ENCODE measurements around the gene STK11IP. TPM values are rescaled to one million over a fixed set of nuclear protein-coding genes. Genes with fewer than 3 reads are reported as not detected.

The STK11IP gene
- polyA plus RNA-seq, 3 donors from 2014 or later, result 12.6 to 18.4 (median 16.6) TPM

- H3K4me1 Mint-ChIP-seq, result peaks cover 4 to 6% of the 10 kb centered on the region in 2 donors
- peaks cover 0 to 2% (median 0%) of the 10 kb centered on the region in 6 donors for H3K9me3 Mint-ChIP-seq
- no peaks in the 10 kb centered on the region for H3K36me3 Mint-ChIP-seq
- no peak for DNase-seq
- H3K27me3 Mint-ChIP-seq (ENCODE audit: low read depth in 3 of 3), result peaks cover 1 to 17% (median 6%) of the 10 kb centered on the region in 3 donors
- H3K4me3 Mint-ChIP-seq, result no peak overlapping the region
- no peak overlapping the region for H3K27ac Mint-ChIP-seq
Observed at GRCh38 chr2:219557791-219558785, 39.6 kb upstream of the STK11IP start.

GRCh38 chr2:219559156-219559915, 38.3 kb upstream of the STK11IP start:
- Mint-ChIP-seq H3K36me3 (no peaks in the 10 kb centered on the region), H3K9me3 (peaks cover 0 to 2% (median 0%) of the 10 kb centered on the region in 6 donors), H3K27me3 (ENCODE audit: low read depth in 3 of 3) (peaks cover 3 to 9% (median 6%) of the 10 kb centered on the region in 3 donors), H3K4me3 (no peak overlapping the region), H3K4me1 (no peaks in the 10 kb centered on the region), H3K27ac (no peak overlapping the region)
- no peak for DNase-seq

GRCh38 chr2:219560037-219560892, 37.4 kb upstream of the STK11IP start:
- no peaks in the 10 kb centered on the region for H3K36me3 Mint-ChIP-seq
- no peak overlapping the region for H3K27ac Mint-ChIP-seq
- H3K4me3 Mint-ChIP-seq, result no peak overlapping the region
- peak in 2 of 3 donors; percentile 19 to 23 for DNase-seq
- no peaks in the 10 kb centered on the region for H3K4me1 Mint-ChIP-seq
- peaks cover 0 to 2% (median 0%) of the 10 kb centered on the region in 6 donors for H3K9me3 Mint-ChIP-seq
- peaks cover 5 to 7% (median 6%) of the 10 kb centered on the region in 3 donors for H3K27me3 Mint-ChIP-seq (ENCODE audit: low read depth in 3 of 3)

GRCh38 chr2:219560893-219561178, 36.8 kb upstream of the STK11IP start:
- Mint-ChIP-seq H3K4me1 (no peaks in the 10 kb centered on the region), H3K4me3 (no peak overlapping the region), H3K36me3 (no peaks in the 10 kb centered on the region), H3K27me3 (ENCODE audit: low read depth in 3 of 3) (peaks cover 3 to 7% (median 6%) of the 10 kb centered on the region in 3 donors), H3K9me3 (peaks cover 0 to 2% (median 0%) of the 10 kb centered on the region in 6 donors), H3K27ac (no peak overlapping the region)
- no peak for DNase-seq

- no peak overlapping the region for H3K27ac Mint-ChIP-seq
- H3K4me3 Mint-ChIP-seq, result no peak overlapping the region
- no peaks in the 10 kb centered on the region for H3K4me1 Mint-ChIP-seq
- H3K36me3 Mint-ChIP-seq, result no peaks in the 10 kb centered on the region
- peaks cover 3 to 10% (median 6%) of the 10 kb centered on the region in 3 donors for H3K27me3 Mint-ChIP-seq (ENCODE audit: low read depth in 3 of 3)
- DNase-seq, result no peak
- peaks cover 0 to 2% (median 0%) of the 10 kb centered on the region in 6 donors for H3K9me3 Mint-ChIP-seq
Observed at GRCh38 chr2:219561179-219562048, 36.2 kb upstream of the STK11IP start.

- H3K27me3 Mint-ChIP-seq (ENCODE audit: low read depth in 3 of 3), result peaks cover 3 to 10% (median 6%) of the 10 kb centered on the region in 3 donors
- H3K9me3 Mint-ChIP-seq, result peaks cover 0 to 2% (median 0%) of the 10 kb centered on the region in 6 donors
- no peak for DNase-seq
- H3K4me3 Mint-ChIP-seq, result no peak overlapping the region
- no peak overlapping the region for H3K27ac Mint-ChIP-seq
- no peaks in the 10 kb centered on the region for H3K36me3 Mint-ChIP-seq
- H3K4me1 Mint-ChIP-seq, result no peaks in the 10 kb centered on the region
Observed at GRCh38 chr2:219562049-219563020, 35.3 kb upstream of the STK11IP start.

- Mint-ChIP-seq H3K4me1 (no peaks in the 10 kb centered on the region), H3K4me3 (no peak overlapping the region), H3K36me3 (no peaks in the 10 kb centered on the region), H3K27me3 (ENCODE audit: low read depth in 3 of 3) (peaks cover 5 to 10% (median 6%) of the 10 kb centered on the region in 3 donors), H3K9me3 (peaks cover 0 to 2% (median 0%) of the 10 kb centered on the region in 6 donors), H3K27ac (no peak overlapping the region)
- DNase-seq, result no peak
Observed at GRCh38 chr2:219563271-219563928, 34.3 kb upstream of the STK11IP start.

GRCh38 chr2:219565130-219566080, 32.3 kb upstream of the STK11IP start:
- no peak for DNase-seq
- Mint-ChIP-seq H3K36me3 (no peaks in the 10 kb centered on the region), H3K27ac (no peak overlapping the region), H3K9me3 (peaks cover 0 to 2% (median 0%) of the 10 kb centered on the region in 6 donors), H3K4me1 (peaks cover 0 to 3% of the 10 kb centered on the region in 2 donors), H3K4me3 (no peak overlapping the region), H3K27me3 (ENCODE audit: low read depth in 3 of 3) (peaks cover 6 to 15% (median 8%) of the 10 kb centered on the region in 3 donors)

- Mint-ChIP-seq H3K9me3 (peaks cover 0 to 2% (median 0%) of the 10 kb centered on the region in 6 donors), H3K4me3 (no peak overlapping the region), H3K27ac (no peak overlapping the region), H3K4me1 (peaks cover 0 to 3% of the 10 kb centered on the region in 2 donors), H3K27me3 (ENCODE audit: low read depth in 3 of 3) (peaks cover 6 to 15% (median 8%) of the 10 kb centered on the region in 3 donors), H3K36me3 (no peaks in the 10 kb centered on the region)
- no peak for DNase-seq
Observed at GRCh38 chr2:219566640-219567039, 31.0 kb upstream of the STK11IP start.

- no peak overlapping the region for H3K4me3 Mint-ChIP-seq
- no peak for DNase-seq
- H3K27ac Mint-ChIP-seq, result no peak overlapping the region
- peaks cover 6 to 19% (median 12%) of the 10 kb centered on the region in 3 donors for H3K27me3 Mint-ChIP-seq (ENCODE audit: low read depth in 3 of 3)
- H3K4me1 Mint-ChIP-seq, result peaks cover 0 to 6% of the 10 kb centered on the region in 2 donors
- H3K36me3 Mint-ChIP-seq, result no peaks in the 10 kb centered on the region
- peaks cover 0 to 2% (median 0%) of the 10 kb centered on the region in 6 donors for H3K9me3 Mint-ChIP-seq
Observed at GRCh38 chr2:219567131-219567530, 30.5 kb upstream of the STK11IP start.

All from immature natural killer cell (primary cell).